ENCODE data around the gene RHEB. TPM values are rescaled to one million over a fixed set of nuclear protein-coding genes. Genes with fewer than 3 reads are reported as not detected.
"Not testable (repeated sequence)": the region's sequence is repeated elsewhere in the genome, so short reads cannot be mapped to it uniquely, and the experiment has no call there.

RHEB gene
- total RNA-seq (2014; rRNA removed; shearing (Covaris generic)), result 211 and 217 TPM in 2 replicates

DNA sequence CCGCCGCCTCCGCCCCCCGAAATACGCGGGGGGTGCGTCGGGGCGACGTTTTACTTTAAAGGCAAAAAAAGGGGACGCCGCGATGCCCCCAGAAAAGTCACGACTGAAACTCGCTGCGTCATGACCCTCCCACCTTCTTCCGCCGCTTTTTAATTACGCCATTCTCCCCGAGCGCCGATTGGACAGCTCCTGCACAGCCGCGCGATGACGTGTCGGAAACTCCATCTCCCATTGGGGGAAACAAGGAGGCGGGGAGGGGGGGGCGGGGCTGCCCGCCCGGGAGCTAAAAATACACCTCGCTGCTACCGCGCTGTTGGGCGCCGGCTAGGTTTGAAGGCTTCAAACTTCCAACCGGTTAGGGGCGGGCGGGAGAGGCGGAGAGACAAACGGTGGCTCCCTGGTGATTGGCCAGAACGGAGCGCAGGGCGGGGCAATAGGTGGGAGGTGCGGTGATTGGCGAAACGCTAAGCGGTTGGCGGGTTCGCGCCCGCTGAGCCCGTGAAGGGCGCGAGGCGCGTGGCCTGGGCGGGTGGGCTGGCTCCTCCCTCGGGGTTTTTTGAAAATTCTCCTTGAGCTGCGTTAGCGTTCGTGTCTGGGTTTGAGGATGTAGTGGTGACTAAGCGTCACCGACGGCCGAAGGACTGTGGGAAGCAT is at the start of gene RHEB:
Gene RHEB (minus strand): TSS at position 131 of the 654 bp plus-strand sequence. CDS start 384 bp downstream, outside the sequence.
- peak; percentile 99 for DNase-seq (ENCODE audit: low read depth)

DNA sequence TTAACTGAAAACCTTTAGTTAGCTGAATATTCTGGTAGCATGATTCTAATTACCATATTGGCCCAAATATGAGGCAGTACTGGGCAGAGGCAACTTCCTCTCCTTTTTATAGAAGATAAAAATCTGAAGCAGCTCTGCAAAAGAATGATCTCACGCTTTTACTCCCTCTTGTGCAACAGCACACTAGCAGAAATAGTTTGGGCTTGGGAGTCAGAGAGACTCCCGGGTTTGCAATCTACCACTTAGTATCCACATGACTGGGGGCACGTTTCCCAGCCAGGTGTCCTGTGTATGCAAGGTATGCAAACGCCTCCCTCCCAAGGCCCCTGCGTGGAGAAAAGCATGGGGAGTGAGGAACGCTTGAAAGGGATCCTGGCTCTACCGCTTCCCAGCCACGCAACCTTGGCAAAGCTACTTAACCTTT is 47.2 kb upstream of the RHEB start:
- DNase-seq (ENCODE audit: low read depth), result peak; percentile 16

DNA sequence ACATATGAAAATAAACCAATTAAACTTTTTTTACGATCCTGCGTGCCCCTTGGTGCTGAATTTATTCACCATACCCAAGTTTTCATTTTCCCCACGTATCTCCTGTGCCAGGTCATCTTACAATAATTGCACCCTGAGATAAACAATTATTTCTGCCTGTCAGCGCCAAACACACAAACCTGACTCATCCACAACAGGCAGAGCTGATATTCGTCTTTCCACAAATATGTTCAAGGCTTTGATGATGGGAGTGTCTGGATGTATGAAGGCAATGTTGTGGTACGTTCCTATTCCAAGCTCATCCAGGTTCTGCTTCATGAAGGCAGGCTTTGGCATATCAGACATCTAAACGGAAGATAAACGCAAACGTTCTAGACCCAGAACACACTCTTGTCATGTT is 45.8 kb upstream of the RHEB start:
- DNase-seq (ENCODE audit: low read depth), result peak; percentile 41

- DNase-seq (ENCODE audit: low read depth), result no peak
Observed at GRCh38 chr7:151560243-151560642, 40.5 kb upstream of the RHEB start.

DNA sequence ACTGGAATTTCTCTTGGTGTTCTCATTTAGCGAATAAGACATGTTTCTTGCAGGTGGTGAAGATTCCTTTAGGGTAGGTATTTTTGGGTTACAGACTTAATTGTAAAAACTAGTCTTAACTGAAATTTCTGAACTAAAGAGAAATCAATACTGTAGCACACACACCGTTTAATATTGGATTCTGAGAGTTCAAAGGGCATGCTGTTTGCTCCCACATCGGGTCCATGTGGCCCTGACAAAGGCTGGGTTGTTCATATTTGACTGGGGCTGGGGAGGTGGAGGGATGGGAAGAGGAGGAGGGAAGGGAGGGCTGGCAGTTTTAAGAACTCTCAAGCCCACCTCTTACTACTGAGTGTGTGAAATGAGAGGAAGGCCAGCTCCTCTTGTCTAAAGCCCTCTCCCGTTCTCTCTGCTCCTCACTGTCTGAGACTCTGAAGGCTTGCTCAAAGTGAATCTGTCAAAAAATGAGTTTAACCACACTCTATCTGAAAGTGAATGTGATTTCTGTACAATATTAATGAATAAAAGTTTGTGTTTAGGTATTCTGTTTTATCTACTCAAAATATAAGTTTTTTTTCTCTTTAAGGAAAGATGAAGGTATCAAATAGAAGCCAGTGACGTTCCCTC is 40.0 kb upstream of the RHEB start:
- no peak for DNase-seq (ENCODE audit: low read depth)

DNA sequence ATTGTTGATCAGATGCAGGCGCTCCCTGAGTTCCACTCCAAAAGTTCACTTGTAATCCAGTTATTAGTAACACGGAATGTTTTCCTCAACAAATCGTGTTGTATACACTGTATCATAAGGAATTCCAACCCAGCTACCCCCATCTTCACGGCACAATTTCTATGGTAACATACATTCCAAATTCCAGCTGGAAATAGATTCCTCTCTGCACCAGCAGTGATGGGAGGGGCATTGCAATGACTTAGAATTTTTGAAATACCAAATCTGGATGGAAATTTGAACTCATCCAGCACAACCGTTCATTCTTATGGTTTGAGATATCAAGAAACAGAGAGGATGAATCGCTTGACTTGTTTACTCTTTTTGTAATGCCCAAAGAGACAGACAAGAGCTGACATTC is 38.9 kb upstream of the RHEB start:
- no peak for DNase-seq (ENCODE audit: low read depth)

DNA sequence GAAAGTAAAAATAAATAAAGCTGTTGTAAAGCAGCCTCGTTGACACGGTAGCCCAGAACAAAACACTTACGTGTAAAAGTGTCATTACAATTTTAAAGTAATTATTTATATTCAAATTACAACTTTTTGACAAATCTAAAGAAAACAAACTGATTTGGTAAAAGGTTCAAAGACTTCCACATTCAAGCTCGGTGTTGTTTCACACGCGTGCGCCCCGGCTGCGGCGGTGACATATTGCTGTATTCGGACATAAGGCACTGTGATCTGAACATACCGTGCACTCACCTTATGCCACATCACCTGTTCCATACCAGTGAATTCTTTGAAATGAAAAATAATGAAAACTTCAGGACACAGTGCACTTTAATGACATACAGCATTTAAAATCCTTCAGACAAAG is 36.9 kb upstream of the RHEB start:
- DNase-seq (ENCODE audit: low read depth), result no peak

DNA sequence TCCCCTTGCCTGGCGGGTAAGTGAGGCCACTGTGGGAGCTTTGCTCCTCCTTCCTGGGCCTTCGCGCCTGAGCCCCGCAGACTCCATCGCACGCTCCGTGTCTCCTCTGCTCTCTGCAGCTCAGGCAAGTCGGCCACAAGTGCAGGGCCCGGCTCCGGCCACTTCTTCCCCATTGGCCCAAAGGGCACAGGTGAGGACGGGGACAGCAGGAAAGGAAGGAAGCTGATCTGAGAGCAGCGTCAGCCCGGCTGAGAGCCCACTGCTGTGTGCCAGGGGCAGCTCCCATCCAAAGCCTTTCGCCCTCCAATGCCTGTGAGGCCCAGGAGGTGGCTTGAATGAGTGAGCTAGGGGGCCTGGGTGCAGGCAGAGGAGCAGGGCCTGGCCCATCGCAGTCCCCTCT is 33.7 kb upstream of the RHEB start:
- no peak for DNase-seq (ENCODE audit: low read depth)

DNA sequence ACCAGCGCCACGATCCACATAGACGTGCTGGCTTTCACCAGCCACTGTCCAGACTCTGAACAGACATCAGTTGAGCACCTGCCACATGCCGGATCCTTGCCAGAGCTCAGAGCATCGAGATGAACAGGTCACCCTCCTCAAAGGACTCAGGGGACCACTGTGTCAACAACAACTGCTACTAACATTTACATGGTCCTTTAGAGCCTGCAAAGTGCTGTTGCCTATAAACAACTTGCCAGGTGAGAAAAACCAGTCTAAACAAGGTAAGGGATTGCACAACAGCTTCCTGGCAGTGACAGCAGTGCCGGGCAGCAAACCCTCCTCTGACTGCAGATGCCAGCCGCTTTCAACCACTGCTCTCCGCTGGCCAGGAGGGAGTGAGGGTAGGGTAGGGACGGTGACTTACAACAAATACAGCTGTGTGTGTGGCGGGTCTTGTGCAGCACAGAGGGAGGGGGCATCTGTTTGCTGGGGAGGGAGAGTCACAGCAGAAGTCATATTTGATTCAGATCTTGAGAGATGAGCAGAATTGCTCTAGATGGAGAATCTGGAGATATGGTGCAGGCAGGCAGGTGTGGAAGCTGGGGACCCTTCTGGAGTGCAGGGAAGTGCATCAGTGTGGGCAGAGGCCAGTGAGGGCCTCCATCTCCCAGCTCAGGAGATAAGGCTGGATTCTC is 32.8 kb upstream of the RHEB start:
- DNase-seq (ENCODE audit: low read depth), result no peak

DNA sequence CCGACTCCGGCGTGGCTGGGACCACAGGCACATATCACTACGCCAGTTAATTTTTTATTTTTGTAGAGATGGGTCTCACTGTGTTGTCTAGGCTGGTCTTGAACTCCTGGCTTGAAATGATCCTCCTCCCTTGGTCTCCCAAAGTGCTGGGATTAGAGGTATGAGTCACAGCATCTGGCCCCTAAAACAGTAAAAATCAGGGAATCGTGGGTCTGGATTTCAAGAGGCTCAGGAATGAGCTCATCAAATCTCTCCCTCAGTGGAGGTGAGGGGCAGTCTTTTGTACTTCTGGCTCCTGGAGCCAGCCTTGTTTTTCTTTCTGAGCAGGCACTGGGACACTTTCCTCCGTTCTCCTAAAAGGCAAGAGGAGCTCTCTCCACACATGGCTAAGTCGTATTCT is 32.1 kb upstream of the RHEB start:
- no peak for DNase-seq (ENCODE audit: low read depth)

DNA sequence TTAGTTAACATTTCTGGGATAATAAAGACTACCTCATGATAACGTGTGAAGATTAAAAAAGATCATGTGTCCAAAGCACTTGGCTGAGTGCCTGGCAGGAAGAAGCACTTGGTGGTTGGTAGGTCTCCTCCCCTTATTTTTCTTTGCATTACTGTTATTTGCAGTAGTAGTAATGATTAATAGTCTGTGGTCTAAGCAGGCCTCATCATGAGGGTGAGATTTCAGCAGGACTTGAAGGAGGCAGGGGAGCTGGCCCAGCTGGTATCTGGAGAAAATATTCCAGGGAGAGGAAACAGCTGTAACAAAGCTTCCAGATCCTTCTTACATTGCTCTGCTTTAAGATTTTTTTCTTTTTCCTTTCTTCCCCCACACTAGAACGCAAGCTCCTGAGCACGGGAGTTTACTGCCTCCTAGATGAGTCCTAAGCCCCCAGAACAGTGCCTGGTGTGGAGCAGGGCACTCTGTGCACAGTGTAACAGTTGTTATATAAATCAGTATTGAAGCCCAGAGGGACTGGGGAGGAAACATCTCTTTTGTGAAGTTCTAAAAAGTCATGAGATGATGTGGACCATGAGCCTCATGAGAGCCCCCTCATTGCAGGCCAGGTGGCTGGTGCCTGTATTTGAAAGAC is 31.1 kb upstream of the RHEB start:
- DNase-seq (ENCODE audit: low read depth), result peak; percentile 35

GRCh38 chr7:151549644-151550043 is 29.9 kb upstream of the RHEB start:
- DNase-seq (ENCODE audit: low read depth), result no peak

DNA sequence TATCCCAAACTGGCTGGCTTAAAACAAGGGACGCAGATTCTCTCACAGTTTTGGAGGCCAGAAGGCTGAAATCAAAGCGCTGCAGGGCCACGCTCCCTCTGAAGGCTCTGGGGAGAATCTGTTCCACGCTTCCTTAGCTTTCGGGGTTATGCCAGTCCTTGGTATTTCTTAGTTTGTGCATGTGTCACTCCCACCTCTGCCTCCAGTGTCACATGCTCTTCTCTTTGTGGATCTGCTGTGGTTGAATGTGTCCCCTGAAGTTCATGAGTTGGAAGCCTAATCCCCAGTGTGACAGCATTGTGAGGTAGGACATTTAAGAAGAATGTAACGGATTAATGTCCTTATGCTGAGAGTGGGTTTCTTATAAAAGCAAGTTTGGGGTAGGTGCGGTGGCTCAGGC is 29.4 kb upstream of the RHEB start:
- no peak for DNase-seq (ENCODE audit: low read depth)

DNA sequence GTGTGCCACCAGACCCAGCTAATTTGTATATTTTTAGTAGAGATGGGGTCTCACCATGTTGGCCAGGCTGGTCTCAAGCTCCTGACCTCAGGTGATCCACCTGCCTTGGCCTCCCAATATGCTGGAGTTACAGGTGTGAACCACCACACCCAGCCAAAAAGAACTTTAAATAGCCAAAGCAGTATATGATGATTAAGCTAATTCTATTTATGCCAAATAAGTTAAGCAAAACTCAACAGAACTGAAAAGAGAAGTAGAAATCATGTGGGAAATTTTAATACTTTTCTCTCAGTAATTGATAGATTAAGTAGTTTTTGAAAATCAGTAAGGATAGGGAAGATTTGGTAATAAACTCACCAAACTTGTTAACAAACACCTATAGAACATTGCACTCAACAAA is 24.5 kb upstream of the RHEB start:
- no peak for DNase-seq (ENCODE audit: low read depth)

DNA sequence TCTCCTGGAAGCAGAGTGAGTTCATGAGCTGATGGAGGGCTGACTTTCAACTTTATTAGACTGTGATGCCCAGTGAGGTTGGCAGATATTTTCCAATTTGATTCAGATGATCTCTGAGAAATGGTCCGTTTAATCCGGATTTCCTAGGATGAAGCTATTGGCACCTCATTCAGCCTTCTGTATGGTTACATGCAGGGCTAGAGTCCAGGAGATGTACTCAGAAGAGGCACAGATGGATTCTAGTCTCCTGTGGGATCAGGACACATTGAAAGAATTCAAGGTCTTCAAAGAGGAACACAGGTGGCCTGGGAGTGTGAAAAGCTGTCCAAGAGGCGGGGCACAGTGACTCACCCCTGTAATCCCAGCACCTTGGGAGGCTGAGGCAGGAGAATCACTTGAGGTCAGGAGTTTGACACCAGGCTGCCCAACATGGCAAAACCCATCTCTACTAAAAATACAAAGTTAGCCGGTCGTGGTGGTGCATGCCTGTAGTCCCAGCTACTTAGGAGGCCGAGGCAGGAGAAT is 23.0 kb upstream of the RHEB start:
- no peak for DNase-seq (ENCODE audit: low read depth)

DNA sequence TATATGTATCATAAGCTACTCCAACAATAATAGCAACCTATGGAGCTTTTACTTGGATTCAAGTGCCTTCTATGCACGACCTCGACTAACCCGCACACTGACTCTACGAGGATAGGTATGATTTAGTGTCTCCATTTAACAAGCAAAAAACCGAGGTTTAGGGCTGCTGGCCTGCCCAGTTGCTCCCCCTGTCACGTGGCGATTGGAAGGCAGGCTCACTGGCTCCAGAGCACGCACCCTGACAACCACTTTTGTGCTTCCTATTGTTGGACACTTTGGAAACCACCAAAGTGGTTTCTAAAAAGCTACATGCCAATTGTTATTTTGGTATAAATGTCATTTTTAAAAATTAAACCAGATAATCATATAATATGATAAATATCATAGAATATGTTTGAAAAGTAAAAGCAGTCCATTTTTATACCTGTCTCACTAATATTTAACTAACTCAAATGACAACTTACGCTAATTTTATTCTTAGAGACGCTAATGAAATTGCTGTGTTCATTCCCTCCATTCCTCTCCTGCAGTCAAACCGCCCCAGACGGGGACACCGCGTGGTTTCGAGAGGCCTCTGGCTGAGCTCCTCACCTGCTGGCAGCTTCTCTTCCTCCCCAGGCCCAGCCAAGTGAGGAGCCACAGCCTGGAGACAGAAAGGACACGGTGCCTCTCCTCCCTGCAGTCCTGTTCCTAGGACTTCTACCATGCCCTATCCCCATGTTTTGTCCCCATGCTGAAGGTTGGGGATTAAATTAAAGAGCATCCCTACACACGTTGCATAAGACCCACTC is 22.2 kb upstream of the RHEB start:
- DNase-seq (ENCODE audit: low read depth), result no peak

- no peak for DNase-seq (ENCODE audit: low read depth)
Observed at GRCh38 chr7:151540146-151540545, 20.5 kb upstream of the RHEB start.

DNA sequence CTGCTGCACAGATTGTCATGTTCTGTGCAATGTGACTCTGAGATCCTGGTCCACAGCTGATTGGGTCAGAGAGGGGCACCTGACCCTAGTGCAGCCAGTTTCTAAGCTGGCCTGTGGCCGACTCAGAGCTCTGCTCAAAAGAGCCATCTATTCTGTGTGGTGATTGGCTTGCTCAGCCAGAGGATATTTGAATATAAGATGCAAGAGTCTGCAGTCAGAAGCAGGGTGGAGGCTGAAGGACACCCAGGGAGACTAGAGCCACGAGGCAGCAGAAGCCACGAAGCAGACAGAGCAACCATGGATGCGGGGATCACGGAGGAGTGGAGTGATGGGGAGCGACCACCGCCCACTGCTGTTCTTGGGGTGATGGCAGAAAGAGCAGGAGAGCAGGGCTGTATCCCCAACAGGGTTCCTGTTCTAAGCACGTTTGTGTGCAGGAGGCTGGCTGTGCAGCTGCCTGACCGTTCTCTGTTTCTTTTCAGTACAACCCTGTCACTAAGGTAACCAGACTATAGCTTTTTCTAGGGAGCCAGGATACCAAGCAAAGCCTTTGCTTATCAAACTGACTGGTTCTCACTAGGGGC is 19.5 kb upstream of the RHEB start:
- DNase-seq (ENCODE audit: low read depth), result peak; percentile 72

- DNase-seq (ENCODE audit: low read depth), result peak; percentile 24
Observed at GRCh38 chr7:151537818-151538561, 18.3 kb upstream of the RHEB start.

DNA sequence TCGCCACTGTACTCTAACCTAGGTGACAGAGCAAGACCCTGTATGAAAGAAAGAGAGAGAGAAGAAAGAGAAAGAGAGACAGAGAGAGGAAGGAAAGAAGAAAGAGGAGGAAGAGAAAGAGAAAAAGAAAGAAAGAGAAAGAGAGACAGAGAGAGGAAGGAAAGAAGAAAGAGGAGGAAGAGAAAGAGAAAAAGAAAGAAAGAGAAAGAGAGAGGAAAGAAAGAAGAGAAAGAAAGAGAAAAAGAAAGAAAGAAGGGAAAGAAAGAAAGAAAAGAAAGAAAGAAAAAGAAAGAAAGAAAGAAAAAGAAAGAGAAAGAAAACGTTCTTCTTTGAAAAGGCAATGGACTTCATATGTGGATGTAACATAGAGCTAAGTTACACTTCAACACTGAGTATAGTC is 16.5 kb upstream of the RHEB start:
- DNase-seq (ENCODE audit: low read depth), result not testable (repeated sequence)

Data from RPMI7951 (cell line).